Measurements from ENCODE around the gene NFATC1.

- TF ChIP-seq, protein P1, sequence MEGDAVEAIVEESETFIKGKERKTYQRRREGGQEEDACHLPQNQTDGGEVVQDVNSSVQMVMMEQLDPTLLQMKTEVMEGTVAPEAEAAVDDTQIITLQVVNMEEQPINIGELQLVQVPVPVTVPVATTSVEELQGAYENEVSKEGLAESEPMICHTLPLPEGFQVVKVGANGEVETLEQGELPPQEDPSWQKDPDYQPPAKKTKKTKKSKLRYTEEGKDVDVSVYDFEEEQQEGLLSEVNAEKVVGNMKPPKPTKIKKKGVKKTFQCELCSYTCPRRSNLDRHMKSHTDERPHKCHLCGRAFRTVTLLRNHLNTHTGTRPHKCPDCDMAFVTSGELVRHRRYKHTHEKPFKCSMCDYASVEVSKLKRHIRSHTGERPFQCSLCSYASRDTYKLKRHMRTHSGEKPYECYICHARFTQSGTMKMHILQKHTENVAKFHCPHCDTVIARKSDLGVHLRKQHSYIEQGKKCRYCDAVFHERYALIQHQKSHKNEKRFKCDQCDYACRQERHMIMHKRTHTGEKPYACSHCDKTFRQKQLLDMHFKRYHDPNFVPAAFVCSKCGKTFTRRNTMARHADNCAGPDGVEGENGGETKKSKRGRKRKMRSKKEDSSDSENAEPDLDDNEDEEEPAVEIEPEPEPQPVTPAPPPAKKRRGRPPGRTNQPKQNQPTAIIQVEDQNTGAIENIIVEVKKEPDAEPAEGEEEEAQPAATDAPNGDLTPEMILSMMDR (conservative IDR thresholded peaks at IDR 0.05): no peak
- no peak for TF ChIP-seq ZFX (IDR thresholded peaks at IDR 0.05)
Measured at GRCh38 chr18:79548621-79548985, 152.9 kb downstream of the NFATC1 start.

All from C4-2B (cell line).